Measurements from ENCODE around the gene FAM107A. TPM values are rescaled to one million over a fixed set of nuclear protein-coding genes. Genes with fewer than 3 reads are reported as not detected.

The FAM107A gene
- total and polyA plus RNA-seq, 12 donors, result 18.3 to 149 (median 55.0) TPM

GRCh38 chr3:58562498-58562897 is 14.7 kb downstream of the FAM107A start:
- Histone ChIP-seq H3K27ac (no peak overlapping the region), H3K4me3 (no peak overlapping the region), H3K4me1 (peaks cover 0 to 17% (median 5%) of the 10 kb centered on the region in 9 donors), H3K27me3 (no peaks in the 10 kb centered on the region), H3K9me3 (no peaks in the 10 kb centered on the region), H3K36me3 (peaks cover 0 to 62% (median 11%) of the 10 kb centered on the region in 9 donors)
- ATAC-seq (no peak), DNase-seq (no peak)
- intact Hi-C loops (cut with DNase I), result loop anchor here in 1 of 10 donors (10.0 kb wide), 1 partner anchor 1112 kb away; no protein-coding TSS in a partner anchor
- WGBS, 2 donors, result 86 to 89% methylated on average over 4 of the region's 4 CpGs
- TF ChIP-seq CTCF (IDR thresholded peaks at IDR 0.05), result no peak

- Histone ChIP-seq H3K9me3 (no peaks in the 10 kb centered on the region), H3K27ac (no peak overlapping the region), H3K4me1 (peaks cover 0 to 18% (median 5%) of the 10 kb centered on the region in 9 donors), H3K36me3 (peaks cover 0 to 46% (median 2%) of the 10 kb centered on the region in 9 donors), H3K4me3 (no peak overlapping the region), H3K27me3 (no peaks in the 10 kb centered on the region)
- DNase-seq, result no peak
- ATAC-seq, result peak in 1 of 8 donors; percentile 58
- intact Hi-C loops (cut with DNase I), result loop anchor here in 1 of 10 donors (10.0 kb wide), 1 partner anchor 1114 kb away; no protein-coding TSS in a partner anchor
- WGBS, 2 donors, result 77 to 78% methylated on average over 12 of the region's 12 CpGs
- TF ChIP-seq CTCF (IDR thresholded peaks at IDR 0.05), result peak in 7 of 9 donors; percentile 16 to 44 (median 30)
Observed at GRCh38 chr3:58560771-58561311, 16.4 kb downstream of the FAM107A start.

- DNase-seq (no peak), ATAC-seq (no peak)
- TF ChIP-seq CTCF (IDR thresholded peaks at IDR 0.05), result no peak
- Histone ChIP-seq H3K4me3 (no peak overlapping the region), H3K9me3 (no peaks in the 10 kb centered on the region), H3K36me3 (peaks cover 0 to 33% (median 0%) of the 10 kb centered on the region in 9 donors), H3K4me1 (peaks cover 0 to 12% (median 0%) of the 10 kb centered on the region in 9 donors), H3K27ac (no peak overlapping the region), H3K27me3 (no peaks in the 10 kb centered on the region)
- 95 to 96% methylated on average over 5 of the region's 5 CpGs for WGBS, 2 donors
- intact Hi-C loops (cut with DNase I), result no loop called here
Observed at GRCh38 chr3:58559586-58559985, 17.6 kb downstream of the FAM107A start.

GRCh38 chr3:58557491-58557890 is 19.7 kb downstream of the FAM107A start:
- no peak for TF ChIP-seq CTCF (IDR thresholded peaks at IDR 0.05)

More at GRCh38 chr3:58557491-58557890, 19.7 kb downstream of the FAM107A start:
- DNase-seq, result no peak
- Histone ChIP-seq H3K27ac (no peak overlapping the region), H3K4me1 (peaks cover 0 to 8% (median 0%) of the 10 kb centered on the region in 9 donors), H3K4me3 (no peak overlapping the region), H3K27me3 (no peaks in the 10 kb centered on the region), H3K36me3 (peaks cover 0 to 12% (median 0%) of the 10 kb centered on the region in 9 donors), H3K9me3 (peaks cover 0 to under 1% (median 0%) of the 10 kb centered on the region in 11 donors)
- intact Hi-C loops (cut with DNase I), result no loop called here
- WGBS, 2 donors, result 90 to 95% methylated on average over 6 of the region's 6 CpGs
- no peak for ATAC-seq

All from heart right ventricle (tissue), 16 donors.